SK-MEL-5 (cell line): ENCODE measurements around the gene CAPRIN2. TPM values are rescaled to one million over a fixed set of nuclear protein-coding genes. Genes with fewer than 3 reads are reported as not detected.

Experiments
- DNase-seq: peaks from one replicate; pipeline ENCODE4 v3.0.0-alpha.2; 2016; ENCODE audit warnings: low read depth, low spot score
- in situ Hi-C: cut with HindIII; loops from 2 replicates; pipeline ENCODE4 v1.10.0; 2016; ENCODE audit warnings: low sequenced_read_pairs, high pct_unique_total_duplicates, low pct_unique_long_range_greater_than_20kb
- polyA plus RNA-seq, 2 experiments: library from polyadenylated mRNA; depleted of rRNA; stranded (reverse); fragments of >200 nt; gene quantifications; 2 replicates each; pipeline ENCODE4 v1.2.3, GENCODE V29; 2015
- total RNA-seq: library from RNA; depleted of rRNA; stranded (reverse); fragments of >200 nt; shearing (Covaris generic); gene quantifications from 2 replicates; pipeline ENCODE4 v1.2.3, GENCODE V29; 2014; rRNA removed

The CAPRIN2 gene
- total RNA-seq: 15.6 and 22.2 TPM in 2 replicates
- 13.7 and 30.3 TPM in 2 replicates for polyA plus RNA-seq (2015; cell fraction: cytosol; rRNA removed)
- 154 and 265 TPM in 2 replicates for polyA plus RNA-seq (2015; cell fraction: nucleus; rRNA removed)

GRCh38 chr12:30754750-30755394 is at the start of gene CAPRIN2:
TSS of gene CAPRIN2 (minus strand) at chr12:30754951. CDS start at chr12:30753520, 1,431 bp downstream.
- in situ Hi-C loops: no loop called here
- peak; percentile 94 for DNase-seq

GRCh38 chr12:30797689-30798088 is 42.9 kb upstream of the CAPRIN2 start:
- in situ Hi-C loops: no loop called here

GRCh38 chr12:30796891-30797371 is 42.2 kb upstream of the CAPRIN2 start:
- in situ Hi-C loops: no loop called here
- no peak for DNase-seq

More at GRCh38 chr12:30797689-30798088, 42.9 kb upstream of the CAPRIN2 start:
- DNase-seq: no peak

- in situ Hi-C loops: no loop called here
- no peak for DNase-seq
These were observed 41.6 kb upstream of the CAPRIN2 start for GRCh38 chr12:30796313-30796780.

- DNase-seq: no peak
- in situ Hi-C loops: no loop called here
These were observed 40.9 kb upstream of the CAPRIN2 start for GRCh38 chr12:30795410-30796312.

- in situ Hi-C loops: no loop called here
These were observed 40.0 kb upstream of the CAPRIN2 start for GRCh38 chr12:30794591-30795409.

GRCh38 chr12:30794020-30794419 is 39.3 kb upstream of the CAPRIN2 start:
- DNase-seq: no peak
- in situ Hi-C loops: no loop called here

More at GRCh38 chr12:30794591-30795409, 40.0 kb upstream of the CAPRIN2 start:
- DNase-seq: no peak

- in situ Hi-C loops: no loop called here
- DNase-seq: no peak
These were observed 38.1 kb upstream of the CAPRIN2 start for GRCh38 chr12:30792648-30793499.

GRCh38 chr12:30792085-30792484 is 37.3 kb upstream of the CAPRIN2 start:
- in situ Hi-C loops: no loop called here
- DNase-seq: no peak

GRCh38 chr12:30788754-30789153 is 34.0 kb upstream of the CAPRIN2 start:
- in situ Hi-C loops: no loop called here
- DNase-seq: no peak

GRCh38 chr12:30785630-30786029 is 30.9 kb upstream of the CAPRIN2 start:
- in situ Hi-C loops: no loop called here

GRCh38 chr12:30784508-30784907 is 29.8 kb upstream of the CAPRIN2 start:
- in situ Hi-C loops: no loop called here
- no peak for DNase-seq

More at GRCh38 chr12:30785630-30786029, 30.9 kb upstream of the CAPRIN2 start:
- DNase-seq: no peak

GRCh38 chr12:30783946-30784345 is 29.2 kb upstream of the CAPRIN2 start:
- in situ Hi-C loops: no loop called here
- no peak for DNase-seq

- no peak for DNase-seq
- in situ Hi-C loops: no loop called here
These were observed 27.8 kb upstream of the CAPRIN2 start for GRCh38 chr12:30782316-30783173.

- no peak for DNase-seq
- in situ Hi-C loops: no loop called here
These were observed 24.8 kb upstream of the CAPRIN2 start for GRCh38 chr12:30779578-30779977.

GRCh38 chr12:30779178-30779577 is 24.4 kb upstream of the CAPRIN2 start:
- in situ Hi-C loops: no loop called here
- DNase-seq: no peak
